ENCODE measurements around the gene DEPDC1B. TPM values are rescaled to one million over a fixed set of nuclear protein-coding genes. Genes with fewer than 3 reads are reported as not detected.
A peak's percentile ranks its signal among the peaks of the same experiment; 100 is the strongest.
"Not testable (repeated sequence)": the region's sequence is repeated elsewhere in the genome, so short reads cannot be mapped to it uniquely, and the experiment has no call there.

Gene DEPDC1B, protein sequence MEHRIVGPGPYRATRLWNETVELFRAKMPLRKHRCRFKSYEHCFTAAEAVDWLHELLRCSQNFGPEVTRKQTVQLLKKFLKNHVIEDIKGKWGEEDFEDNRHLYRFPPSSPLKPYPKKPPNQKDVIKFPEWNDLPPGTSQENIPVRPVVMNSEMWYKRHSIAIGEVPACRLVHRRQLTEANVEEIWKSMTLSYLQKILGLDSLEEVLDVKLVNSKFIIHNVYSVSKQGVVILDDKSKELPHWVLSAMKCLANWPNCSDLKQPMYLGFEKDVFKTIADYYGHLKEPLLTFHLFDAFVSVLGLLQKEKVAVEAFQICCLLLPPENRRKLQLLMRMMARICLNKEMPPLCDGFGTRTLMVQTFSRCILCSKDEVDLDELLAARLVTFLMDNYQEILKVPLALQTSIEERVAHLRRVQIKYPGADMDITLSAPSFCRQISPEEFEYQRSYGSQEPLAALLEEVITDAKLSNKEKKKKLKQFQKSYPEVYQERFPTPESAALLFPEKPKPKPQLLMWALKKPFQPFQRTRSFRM
- 15.9 and 27.3 TPM in 2 replicates for total RNA-seq (2014; rRNA removed; shearing (Covaris generic))

DNA sequence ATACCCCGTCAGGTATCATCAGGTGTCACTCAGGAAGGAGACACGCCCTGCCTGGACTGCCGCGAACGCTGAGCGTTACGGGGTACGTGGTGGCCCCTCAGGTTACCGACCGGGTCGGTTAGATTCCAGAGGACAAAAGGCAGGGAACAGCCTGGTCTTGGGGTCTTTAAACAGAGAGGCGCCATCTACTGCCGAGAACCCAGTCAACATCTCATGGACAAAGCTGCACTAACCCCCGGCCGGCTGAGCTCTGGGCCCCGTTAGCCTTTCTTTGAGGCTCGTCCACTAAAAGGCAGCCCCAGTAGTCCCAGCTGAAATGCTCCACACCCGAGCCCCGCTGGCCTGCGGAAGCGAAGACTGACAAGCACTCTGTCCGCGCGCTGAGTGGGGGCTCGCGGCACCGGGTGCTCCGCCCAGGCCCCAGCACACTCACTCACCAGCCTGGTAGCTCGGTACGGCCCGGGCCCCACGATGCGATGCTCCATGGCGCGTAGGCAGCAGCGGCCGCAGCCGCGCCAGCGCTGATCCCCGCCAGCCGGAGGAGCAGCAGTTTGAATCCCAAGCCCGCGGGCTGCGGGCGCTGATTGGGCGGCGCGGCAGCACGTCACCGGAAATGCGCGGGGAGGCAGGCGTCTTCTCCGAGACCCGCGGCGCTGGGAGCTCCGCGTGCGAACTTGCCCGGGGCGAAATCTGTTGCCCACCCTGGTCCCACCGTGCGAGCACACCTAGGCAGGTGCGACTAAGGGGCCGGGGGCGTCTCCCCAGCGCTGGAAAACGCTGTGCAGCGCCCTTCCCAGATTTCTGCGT lies at the start of gene DEPDC1B:
Gene DEPDC1B, minus strand, starts transcription at position 558 of the 807 bp plus-strand sequence. Its CDS starts 73 bp downstream, at position 485.
- DNase-seq (ENCODE audit: low read depth): peak; percentile 90

DNA sequence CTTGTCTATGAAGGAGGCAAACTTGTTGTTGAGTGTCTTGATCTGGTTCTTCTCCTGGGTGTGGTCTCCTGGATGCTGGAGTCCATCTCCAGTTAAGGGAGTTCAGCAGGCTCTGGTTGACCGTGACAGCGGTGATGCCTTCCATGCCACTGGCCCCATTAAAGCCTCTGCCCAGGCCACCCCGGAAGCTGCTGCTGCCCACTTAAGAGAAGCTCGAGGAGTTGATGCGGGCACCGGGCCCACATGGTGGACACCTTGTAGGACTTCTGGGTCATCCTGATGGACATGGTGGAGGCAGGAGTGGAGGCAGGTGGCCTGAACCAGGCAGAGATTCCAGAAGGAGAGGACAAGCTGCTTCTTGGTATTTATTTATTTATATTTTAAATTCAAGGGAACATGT lies 44.7 kb upstream of the DEPDC1B start:
- DNase-seq (ENCODE audit: low read depth): no peak

DNA sequence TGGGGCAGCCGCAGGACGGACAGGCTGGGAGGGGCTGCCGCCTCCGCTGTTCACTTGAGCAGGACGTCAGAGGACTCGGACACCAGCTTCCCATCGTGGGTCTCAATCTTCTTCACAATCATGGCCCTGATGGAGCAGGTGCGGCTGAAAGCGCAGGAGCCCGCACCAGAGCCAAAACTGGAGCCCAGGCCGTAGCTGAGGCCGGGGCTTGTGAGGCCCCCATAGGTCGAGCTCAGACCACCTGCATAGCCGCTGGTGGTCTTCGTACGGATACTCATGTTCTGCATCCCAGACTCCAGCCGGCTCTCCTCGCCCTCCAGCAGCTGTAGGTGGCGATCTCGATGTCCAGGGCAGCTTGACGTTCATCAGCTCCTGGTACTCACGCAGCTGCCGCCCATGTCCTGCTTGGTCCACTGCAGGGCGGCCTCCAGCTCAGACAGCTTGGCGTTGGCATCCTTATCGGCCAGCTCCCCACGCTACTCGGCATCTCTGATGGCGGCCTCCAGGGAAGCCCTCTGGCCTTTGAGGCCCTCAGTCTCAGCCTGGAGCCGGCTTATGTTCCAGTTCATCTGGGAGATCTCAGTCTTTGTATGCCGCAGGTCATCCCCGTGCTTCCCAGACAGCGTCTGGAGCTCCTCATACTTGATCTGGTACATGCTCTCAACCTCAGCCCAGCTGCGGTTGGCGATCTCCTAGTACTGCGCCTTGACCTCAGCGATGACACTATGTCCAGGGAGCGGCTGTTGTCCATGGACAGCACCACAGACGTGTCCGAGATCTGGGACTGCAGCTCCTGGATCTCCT lies 43.7 kb upstream of the DEPDC1B start:
- DNase-seq (ENCODE audit: low read depth): no peak

DNA sequence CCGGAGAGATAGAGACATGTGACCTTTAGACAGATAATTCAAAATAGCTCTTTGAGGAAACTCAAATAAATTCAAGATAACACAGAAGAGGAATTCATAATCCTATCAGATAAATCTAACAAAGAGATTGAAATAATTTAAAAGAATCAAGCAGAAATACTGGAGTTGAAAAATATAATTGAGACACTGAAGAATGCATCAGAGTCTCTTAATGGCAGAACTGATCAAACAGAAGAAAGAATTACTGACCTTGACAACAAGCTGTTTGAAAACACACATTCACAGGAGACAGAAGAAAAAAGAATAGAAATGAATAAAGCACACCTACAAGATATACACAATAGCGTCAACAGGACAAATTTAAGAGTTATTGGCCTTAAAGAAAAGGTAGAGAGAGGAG lies 40.4 kb upstream of the DEPDC1B start:
- no peak for DNase-seq (ENCODE audit: low read depth)

DNA sequence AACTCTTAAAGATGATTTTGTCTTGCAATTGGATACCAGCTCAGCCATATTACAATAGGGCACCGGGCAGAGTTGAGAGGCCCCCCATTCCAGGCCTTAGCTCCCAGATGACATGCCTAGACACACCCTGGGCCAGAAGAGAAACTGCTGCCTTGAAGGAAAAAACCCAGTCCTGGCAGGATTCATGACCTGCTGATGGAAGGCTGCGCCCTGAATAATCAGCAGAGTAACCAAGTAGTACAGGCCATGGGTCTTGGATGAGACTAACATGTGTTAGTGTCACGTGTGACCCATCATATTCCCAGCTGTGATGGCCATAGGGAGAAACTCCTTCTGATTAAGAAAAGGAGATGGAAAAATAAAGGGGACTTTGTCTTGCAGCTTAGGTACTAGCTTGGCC lies 39.0 kb upstream of the DEPDC1B start:
- DNase-seq (ENCODE audit: low read depth): no peak

DNA sequence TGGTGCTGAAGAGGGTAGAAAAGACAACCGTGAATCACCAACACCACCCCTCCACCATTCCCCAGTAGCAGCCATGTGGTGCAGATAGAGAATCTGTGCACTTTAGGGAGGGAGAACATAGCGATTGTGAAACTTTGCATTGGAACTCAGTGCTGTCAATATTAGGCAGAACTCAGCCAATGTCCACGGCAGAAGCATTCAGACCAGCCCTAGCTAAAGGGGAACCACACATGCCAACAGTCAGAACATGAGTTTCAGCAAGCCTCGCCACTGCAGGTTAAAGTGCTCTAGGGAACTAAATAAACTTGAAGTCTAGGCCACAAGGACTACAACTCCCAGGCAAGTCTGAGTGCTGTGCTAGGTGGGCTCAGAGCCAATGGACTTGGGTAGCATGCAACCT lies 38.5 kb upstream of the DEPDC1B start:
- DNase-seq (ENCODE audit: low read depth): no peak

DNA sequence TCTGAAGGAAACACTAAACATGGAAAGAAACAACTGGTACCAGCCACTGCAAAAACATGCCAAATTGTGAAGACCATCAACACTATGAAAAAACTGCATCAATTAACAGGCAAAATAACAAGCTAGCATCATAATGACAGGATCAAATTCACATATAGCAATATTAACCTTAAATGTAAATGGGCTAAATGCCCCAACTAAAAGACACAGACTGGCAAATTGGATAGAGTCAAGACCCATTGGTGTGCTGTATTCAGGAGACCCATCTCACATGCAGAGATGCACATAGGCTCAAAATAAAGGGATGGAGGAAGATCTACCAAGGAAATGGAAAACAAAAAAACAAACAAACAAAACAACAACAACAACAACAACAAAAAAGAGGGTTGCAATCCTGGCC lies 30.9 kb upstream of the DEPDC1B start:
- not testable (repeated sequence) for DNase-seq (ENCODE audit: low read depth)

DNA sequence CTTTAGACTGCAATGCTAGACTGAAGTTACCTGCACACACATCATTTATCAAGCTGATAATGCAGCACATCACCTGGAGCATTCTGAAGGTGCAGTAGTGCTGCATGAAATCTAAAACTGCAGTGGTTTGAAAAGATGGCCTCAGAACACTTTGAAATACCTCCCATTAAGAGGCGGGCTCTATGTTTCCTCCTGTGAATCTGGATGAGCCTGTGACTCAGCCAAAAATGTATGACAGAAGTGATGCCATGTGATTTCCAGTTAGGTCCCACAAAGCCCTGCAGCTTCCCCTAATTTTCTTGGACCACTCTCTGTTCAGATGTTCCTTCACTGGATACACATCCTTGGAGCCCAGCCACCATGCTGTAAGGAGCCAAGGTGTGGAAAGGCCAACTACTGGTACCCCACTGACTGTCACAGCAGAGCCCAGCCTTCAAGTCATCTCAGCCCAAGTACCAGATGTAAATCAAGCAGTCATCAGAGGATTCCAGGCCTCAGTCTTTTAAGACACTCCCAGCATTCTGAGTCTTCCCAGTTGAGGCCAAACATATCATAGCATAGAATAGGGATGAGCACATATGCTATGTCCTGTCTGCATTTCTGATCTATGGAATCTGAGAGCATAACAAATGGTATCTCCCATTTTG lies 27.2 kb upstream of the DEPDC1B start:
- peak; percentile 20 for DNase-seq (ENCODE audit: low read depth)

DNA sequence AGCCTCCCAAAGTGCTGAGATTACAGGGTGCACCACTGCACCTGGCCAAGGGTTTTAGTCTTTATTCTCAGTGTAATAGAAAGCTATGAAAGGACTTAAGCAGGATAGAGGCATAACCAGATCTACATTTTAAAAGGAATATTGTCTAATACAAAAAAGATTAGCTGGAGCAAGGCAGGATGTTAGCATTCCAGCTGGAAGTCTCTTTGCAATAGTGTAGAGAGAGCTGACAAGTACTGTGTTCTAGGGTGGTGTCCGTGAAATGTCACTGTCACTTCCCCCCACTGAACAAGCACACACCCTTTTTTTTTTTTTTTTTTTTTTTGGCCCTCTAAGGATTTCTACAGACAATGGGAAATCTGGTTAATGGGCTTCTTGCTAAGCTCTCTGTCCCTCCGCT lies 24.2 kb upstream of the DEPDC1B start:
- no peak for DNase-seq (ENCODE audit: low read depth)

DNA sequence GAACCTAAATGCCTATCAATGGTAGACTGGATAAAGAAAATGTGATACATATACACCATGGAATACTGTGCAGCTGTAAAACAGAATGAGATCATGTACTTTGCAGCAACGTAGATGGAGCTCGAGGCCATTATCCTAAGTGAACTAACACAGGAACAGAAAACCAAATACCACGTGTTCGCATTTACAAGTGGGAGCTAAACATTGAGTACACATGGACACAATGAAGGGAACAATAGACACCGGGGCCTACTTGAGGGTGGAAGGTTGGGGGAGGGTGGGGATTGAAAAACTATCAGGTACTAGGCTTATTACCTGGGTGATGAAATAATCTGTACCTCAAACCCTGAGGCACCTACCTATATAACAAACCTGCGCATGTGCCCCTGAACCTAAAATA lies 22.4 kb upstream of the DEPDC1B start:
- DNase-seq (ENCODE audit: low read depth): no peak

DNA sequence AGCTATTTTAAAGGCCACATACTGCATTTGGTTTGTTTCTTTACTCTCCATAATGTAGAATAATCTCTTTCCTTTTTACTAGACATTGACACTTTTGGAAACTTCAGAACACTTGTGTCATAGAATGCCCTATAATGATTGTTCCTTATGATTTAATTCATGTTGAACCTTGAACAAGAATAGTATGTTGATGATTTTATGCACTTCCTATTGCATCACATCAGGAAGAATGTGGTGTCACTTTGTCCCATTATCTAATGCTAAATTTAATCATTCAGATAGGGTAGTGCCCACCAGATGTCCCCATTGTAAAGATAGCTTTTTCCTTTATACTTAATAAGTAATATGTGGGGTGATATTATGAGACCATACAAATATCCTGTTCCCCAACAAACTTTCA lies 19.4 kb upstream of the DEPDC1B start:
- DNase-seq (ENCODE audit: low read depth): no peak

DNA sequence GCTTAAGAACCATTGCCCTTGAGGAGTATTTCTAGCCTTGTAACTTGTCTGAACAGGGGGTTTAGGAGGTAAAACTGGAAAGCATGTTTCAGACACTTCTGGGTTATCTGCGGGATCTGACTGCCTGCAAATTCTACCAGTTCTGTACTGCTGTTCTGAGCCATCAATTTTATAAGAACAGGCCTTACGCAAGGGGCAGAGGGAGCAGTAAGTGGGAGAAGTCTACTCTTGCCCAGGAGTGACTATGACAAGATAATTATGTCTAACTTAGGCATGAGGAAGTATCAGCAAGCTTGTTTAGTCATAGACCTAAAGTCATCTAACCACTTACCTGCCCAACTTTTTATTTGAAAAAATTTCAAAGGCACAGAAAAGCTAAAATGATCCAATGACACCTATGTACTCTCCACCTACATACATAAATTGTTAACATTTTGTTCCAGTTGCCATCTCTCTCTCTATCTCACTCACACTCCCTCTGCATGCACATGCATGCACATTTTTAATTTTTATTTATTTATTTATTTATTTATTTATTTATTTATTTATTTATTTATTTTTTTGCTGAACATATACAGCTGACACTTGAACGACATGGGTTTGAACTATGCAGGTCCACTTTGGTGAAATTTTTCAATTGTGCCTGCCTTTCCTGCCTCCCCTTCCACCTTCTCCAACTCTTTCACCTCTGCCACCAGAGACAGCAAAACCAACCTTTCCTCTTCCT lies 18.4 kb upstream of the DEPDC1B start:
- DNase-seq (ENCODE audit: low read depth): no peak

DNA sequence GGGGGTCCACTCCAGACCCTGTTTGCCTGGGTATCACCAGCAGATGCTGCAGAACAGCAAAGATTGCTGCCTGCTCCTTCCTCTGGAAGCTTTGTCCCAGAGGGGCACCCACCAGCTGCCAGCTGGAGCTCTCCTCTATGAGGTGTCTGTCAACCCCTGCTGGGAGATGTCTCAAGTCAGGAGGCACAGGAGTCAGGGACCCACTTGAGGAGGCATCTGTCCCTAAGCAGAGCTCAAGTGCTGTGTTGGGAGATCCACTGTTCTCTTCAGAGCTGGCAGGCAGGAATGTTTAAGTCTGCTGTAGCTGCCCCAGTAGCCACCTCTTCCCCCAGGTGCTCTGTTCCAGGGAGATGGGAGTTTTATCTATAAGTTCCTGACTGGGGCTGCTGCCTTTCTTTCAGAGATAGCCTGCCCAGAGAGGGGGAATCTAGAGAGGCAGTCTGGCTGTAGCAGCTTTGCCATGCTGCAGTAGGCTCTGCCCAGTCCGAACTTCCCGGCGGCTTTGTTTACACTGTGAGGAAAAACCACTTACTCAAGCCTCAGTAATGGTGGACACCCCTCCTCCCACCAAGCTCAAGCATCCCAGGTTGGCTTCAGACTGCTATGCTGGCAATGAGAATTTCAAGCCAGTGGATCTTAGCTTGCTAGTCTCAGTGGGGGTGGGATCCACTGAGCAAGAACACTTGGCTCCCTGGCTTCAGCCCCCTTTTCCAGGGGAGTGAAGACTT lies 15.4 kb upstream of the DEPDC1B start:
- not testable (repeated sequence) for DNase-seq (ENCODE audit: low read depth)

DNA sequence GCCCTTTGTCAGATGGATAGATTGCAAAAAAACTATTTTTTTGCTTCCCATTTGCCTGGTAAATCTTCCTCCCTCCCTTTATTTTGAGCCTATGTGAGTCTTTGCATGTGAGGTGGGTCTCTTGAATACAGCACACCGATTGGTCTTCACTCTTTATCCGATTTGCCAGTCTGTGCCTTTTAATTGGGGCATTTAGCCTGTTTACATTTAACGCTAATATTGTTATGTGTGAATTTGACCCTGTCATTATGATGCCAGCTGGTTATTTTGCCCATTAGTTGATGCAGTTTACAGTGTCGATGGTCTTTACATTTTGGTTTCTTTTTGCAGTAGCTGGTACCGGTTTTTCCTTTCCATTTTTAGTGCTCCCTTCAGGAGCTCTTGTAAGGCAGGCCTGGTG lies 13.0 kb upstream of the DEPDC1B start:
- no peak for DNase-seq (ENCODE audit: low read depth)

DNA sequence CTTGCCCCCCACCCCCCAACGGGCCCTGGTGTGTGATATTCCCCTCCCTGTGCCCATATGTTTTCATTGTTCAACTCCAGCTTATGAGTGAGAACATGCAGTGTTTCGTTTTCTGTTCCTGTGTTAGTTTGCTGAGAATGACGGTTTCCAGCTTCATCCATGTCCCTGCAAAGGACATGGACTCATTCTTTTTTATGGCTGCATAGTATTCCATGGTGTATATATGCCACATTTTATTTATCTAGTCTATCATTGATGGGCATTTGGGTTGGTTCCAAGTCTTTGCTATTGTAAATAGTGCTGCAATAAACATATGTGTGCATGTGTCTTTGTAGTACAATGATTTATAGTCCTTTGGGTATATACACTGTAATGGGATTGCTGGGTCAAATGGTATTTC lies 11.9 kb upstream of the DEPDC1B start:
- not testable (repeated sequence) for DNase-seq (ENCODE audit: low read depth)

DNA sequence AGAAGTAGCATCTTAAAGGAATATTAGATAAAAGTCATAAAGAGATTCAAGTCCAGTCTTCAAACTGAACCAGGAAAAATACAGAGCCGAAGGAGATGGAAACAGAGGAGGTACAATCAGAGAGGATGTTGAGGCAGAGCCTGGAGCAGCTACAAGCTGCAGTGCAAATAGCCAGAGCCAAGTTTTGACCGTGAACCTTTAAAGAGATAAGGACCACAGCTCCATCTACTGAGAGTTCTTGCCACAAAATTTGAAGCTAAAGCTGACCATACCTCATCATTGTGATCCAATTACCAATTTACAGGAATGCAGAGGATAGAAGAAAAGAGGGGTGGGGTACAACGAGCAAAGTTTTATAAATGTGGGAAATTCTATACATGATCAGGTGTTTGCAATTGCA lies 10.4 kb upstream of the DEPDC1B start:
- DNase-seq (ENCODE audit: low read depth): no peak

DNA sequence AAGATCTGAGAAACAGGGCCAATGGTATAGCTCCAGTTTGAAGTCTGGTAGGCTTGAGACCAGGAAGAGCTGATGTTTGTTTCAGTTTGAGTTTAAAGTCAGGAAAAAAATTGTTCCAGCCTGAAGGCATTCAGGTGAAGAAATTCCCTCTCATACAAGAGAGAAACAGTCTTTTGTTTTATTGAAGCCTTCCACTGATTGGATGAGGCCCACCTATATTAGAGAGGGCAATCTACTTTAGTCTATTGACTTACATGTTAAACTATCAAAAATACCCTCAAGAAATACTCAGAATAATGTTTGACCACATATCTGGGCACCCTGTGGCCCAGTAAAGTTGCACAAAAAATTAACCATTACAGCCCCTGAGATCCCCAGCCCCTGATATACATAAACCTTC lies 5.2 kb upstream of the DEPDC1B start:
- DNase-seq (ENCODE audit: low read depth): no peak

DNA sequence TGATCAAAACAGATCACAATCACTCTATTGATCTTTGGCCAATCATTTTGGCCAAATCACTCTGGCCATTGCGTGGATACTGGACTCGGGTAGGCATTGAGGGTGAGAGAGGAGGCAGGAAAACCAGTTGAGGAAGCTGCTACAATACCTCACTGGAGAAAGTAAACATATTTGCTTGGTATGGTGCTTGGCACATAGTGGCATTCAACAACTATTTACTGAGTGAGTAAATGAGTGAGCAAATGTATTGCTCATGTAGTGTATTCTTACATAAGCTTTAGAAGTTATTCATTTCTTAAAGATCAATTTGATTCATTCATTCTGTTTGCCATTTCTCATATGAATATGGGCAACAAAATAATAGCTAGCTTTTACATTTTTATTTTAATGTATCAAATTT lies 4.0 kb upstream of the DEPDC1B start:
- no peak for DNase-seq (ENCODE audit: low read depth)

DNA sequence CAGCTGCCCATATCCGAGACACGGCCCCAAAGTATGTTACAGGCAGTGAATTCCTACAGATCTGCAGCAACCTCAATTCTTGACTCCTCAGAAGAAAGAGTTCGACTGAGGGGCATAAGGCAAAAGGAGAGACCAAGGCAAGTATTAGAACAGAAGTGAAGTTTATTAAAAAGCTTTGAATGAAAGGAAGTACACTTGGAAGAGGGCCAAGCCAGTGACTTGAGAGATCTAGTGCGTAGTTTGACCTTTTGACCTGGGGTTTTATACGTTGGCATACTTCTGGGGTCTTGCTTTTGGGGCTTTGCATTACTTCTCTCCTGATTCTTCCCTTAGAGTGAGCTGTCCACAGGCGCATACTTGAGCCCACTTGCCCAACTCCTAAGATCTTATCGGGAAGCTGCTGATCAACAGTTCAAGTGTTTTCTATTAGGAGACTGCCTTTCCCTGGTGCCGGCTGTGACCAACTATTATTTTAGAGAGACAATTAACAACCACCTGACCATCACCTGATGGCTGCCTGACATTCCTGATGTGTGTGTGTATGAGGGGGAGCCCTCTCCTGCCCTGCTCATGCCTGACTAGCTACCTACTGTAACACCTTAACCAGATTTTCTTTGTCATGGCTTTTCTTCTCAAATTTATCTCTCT lies 1.5 kb upstream of the DEPDC1B start:
- DNase-seq (ENCODE audit: low read depth): no peak

DNA sequence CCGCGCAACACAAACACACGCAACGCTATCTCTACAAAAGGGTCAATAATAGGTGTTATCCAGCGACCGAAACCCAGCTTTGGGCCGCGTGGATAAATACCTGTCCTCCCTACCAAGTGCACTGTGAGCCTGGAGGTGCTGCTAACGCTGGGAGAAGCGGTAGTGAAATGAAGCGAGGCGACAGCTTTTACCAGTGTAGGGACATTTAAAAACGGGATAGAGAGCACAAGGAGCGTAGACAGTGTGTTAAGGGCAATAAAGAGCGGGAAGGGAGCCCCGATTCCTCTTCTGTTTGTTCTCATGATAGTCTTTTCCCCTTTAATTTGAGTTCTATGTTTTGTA lies 421 bp upstream of the DEPDC1B start:
- peak; percentile 29 for DNase-seq (ENCODE audit: low read depth)
